Measurements from ENCODE around the gene STAT1.
A peak's percentile ranks its signal among the peaks of the same experiment; 100 is the strongest.
"Not testable (repeated sequence)": the region's sequence is repeated elsewhere in the genome, so short reads cannot be mapped to it uniquely, and the experiment has no call there.

Gene STAT1

DNA sequence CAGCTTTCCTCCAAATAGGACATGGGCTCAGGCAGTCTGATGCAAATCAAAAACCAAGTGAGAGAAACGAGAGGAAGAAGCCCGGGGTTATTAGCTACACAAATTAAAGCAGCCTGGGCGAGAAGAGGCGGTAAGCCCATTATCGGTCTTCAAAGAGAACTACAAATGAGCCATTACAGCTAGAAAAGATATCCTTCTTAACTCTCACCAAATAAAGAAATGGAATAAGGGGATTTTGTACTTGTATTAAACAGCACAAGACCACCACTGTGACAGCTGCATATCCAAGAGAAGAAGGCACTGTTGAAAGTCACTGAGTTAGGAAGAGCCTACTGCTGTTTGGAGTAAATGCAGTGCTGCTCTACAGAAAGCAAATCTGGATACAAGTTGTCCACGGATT lies 32.6 kb downstream of the STAT1 start:
- DNase-seq (ENCODE audit: low read depth), result no peak

DNA sequence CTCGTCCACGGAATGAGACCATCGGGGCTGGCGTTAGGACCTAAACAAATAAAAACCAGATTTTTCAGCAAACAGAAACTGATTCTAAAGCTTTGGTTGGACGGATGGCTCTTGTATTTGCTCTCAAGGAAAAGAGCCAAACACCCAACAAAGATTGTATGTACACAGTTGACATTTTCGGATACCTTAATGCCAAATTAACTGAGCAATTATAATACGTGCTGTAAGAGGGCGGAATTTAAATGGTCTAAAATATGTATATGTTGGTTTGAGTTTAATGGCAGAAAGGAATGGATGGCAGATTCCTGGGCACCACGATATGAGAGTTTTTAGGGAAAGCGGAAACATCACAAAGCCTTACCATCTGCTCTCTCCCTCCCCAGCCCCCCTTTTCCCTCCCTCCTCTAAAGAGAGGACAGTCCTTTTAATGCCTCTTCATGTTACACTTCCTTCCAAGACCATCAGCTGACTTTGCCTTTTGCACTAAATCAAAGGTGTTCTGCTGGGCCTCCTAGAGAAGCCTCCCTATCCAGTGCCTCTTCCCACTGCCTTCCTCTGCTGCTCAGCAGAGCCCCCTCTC lies 33.3 kb downstream of the STAT1 start:
- no peak for DNase-seq (ENCODE audit: low read depth)

- DNase-seq (ENCODE audit: low read depth), result peak; percentile 53
These were observed 33.9 kb downstream of the STAT1 start for GRCh38 chr2:190979906-190980629.

DNA sequence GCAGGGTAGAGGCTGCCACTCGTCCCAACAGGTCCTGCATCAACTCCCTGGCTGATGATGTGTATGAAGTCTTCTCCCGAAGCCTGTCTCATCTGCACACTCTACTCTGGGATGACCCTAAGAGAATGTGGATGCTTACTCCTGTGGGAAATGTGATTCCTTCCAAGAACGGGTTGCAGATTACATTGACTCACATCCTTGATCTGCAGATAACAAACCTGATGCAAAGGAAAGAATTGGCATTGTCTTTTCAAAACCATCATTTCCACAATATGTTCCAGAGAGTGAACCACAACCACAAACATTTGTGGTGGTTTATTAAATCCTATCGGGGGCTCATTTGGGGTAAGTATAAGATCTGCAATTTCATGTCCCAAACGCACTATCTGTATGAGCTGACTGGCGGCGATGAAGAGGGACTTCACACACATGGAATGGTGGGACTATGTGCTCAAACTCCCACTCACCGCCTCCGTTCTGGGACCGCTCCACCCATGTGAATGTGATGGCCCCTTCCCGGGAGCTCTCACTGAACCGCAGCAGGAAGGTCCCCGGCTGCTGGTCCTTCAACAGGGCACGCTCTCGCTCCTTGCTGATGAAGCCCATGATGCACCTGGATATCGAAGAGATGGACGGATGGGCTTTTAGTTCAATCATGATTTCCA lies 35.5 kb downstream of the STAT1 start:
- peak; percentile 89 for DNase-seq (ENCODE audit: low read depth)

DNA sequence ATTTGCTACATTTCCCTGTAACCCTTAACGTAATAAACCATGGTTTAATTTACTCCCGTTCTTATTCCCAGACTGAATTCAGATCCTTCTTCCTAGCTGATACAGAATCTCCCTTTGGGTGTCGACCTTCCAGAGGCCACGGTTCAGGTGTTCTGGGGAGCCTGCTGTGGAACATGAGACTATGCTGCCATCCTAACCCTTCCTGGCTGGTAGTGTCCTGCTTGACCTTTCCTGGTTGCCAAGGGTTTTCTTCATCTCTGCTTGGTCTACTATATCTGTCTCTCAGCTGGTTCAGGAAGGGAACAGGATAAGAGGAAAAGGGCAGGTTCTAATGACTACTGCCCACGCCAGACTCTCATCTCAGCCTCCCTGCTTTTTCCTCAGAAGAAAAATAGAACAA lies 36.5 kb downstream of the STAT1 start:
- DNase-seq (ENCODE audit: low read depth), result no peak

DNA sequence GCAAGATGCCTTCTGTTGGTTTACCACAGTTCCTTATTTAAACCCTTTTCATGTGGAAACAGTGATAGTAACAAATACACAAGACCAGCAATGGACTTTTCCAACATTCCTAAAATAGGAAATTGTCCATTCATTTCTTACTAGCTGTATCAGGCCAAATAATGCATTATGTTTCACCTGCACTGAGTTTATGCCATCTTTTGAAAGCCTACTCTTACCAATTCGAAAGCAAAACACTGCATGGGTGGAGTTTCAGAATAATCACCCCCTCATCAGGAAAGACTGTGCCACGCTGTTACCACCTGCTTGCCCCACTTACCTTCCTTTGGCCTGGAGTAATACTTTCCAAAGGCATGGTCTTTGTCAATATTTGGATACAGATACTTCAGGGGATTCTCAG lies 37.5 kb downstream of the STAT1 start:
- DNase-seq (ENCODE audit: low read depth), result no peak

DNA sequence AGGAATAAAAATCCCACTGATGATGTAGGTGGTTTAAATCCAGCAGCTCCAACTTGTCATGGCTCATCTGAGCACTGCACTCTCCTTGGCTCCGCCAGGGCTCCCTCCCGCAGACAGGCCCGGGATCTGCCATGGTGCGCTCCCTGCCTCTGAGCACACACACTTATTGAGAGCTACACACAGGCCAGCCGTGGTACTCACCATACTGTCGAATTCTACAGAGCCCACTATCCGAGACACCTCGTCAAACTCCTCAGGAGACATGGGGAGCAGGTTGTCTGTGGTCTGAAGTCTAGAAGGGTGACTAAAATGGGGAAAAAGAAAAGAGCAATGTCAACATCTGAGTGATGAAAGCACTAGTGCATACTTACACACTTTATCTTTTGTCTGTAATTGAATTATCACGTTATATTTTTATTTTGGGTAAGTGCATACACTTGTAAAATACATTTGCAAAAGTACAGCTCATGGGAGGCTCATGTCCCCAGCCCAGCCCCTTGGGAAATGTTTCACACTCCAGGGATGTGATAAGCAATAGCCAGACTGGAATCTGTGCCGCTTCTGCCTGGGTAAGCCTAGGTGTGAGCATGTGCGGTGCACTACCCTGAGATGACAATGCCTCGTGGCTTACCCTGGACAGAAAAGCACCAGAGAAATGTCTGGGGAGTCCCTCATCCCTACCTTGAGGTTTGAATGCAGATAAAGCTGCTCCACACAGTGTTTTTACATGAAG lies 39.2 kb downstream of the STAT1 start:
- no peak for DNase-seq (ENCODE audit: low read depth)

- no peak for DNase-seq (ENCODE audit: low read depth)
These were observed 40.0 kb downstream of the STAT1 start for GRCh38 chr2:190973726-190974628.

- no peak for DNase-seq (ENCODE audit: low read depth)
These were observed 40.7 kb downstream of the STAT1 start for GRCh38 chr2:190973262-190973661.

- no peak for DNase-seq (ENCODE audit: low read depth)
These were observed 41.1 kb downstream of the STAT1 start for GRCh38 chr2:190972846-190973245.

DNA sequence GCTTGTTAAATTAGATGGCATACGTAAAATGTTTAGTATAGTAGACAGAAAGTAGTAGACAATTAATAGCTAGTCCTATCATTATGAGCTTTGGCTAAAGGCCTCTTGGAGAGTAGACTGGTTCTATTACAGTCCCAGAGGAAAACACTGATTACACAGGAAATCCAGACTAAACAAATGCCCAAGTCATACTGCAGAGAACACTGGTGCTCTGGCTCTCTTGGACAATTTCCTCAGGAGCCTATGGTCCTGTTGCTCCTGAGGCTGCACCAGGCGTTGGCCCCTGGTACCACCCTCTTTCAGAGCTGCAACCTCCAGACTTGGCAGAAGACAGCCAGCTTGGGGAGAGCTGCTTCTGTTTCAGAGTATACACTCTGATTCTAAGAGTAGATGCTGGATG lies 41.8 kb downstream of the STAT1 start:
- no peak for DNase-seq (ENCODE audit: low read depth)

- DNase-seq (ENCODE audit: low read depth), result no peak
These were observed 43.0 kb downstream of the STAT1 start for GRCh38 chr2:190970873-190971506.

GRCh38 chr2:190970160-190970559 lies 43.8 kb downstream of the STAT1 start:
- DNase-seq (ENCODE audit: low read depth), result no peak

DNA sequence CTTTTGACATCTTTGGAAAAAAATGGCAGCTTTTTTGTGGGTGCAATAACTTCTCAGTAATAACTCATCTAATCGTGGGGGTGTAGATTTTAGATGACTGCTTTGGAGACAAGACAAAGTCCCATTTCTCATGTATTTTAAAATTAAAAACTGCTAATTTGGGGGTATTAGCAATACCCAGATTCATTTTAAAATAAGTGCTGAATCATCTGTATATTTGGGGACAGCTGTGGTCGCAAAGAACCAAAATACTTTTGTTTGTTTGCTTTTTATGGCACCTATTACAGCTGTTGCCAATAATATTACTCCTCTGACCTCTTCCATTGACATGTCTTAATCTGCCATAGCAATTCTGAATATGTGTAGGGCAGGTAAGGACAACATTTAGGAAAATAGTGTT lies 45.4 kb downstream of the STAT1 start:
- no peak for DNase-seq (ENCODE audit: low read depth)

DNA sequence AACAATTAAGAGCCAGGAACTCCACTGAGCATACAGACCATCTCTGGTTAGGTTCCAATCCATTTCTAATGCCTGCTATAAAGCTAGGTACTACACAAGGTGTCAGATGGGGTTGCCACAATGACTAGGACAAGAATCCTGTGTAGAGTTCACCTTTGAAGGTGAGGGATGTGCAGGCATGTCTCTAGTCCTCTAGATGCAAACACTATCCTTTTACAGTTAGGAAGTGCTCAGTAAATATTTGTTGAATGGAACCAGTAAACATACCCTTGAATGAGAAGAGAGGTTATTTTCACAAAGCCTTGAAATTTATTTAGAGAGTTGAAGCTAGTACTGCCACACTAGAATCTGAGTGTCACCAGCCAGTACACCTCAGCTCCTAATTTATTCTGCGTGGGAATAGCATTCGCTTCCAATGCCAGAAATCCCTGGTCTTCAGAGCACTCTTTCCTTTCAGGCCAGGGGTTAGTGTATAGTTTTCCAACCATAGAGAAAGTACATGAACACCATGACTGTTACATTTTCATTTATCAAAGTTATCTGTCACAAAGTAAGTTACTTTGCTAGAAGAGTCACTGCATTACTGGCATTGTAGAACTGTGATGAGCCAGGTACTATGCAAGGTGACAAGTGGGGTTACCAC lies 48.3 kb downstream of the STAT1 start:
- no peak for DNase-seq (ENCODE audit: low read depth)

DNA sequence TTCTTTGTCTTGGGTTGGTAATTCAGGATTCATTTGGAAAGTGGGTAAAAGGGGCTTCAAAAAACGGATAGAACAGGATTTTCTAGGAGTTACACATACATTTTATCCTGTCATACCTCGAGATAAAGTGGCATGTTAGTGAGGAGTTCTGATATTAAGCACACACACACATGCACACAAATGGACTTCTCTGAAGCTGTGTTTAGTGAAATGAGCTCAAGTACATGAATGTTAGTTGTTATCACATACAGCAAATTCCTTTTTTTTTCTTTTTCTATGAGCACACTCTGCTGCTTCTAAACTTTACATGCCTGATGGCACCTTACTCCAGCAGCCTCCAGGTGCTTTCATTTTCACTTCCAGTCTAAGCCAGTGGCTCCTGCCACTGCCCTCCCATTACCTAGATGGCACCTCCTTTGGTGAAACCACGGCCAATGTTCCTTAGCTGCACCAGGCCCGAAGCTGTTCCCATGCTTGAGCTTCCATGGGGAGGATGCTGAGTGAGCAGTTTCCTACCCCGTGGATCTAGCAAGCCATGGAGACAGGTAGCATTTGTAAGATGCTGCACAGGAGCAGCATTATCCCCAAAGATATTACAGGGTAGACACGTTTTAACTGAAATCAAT lies 49.7 kb downstream of the STAT1 start:
- DNase-seq (ENCODE audit: low read depth), result no peak

- no peak for DNase-seq (ENCODE audit: low read depth)
These were observed 50.9 kb downstream of the STAT1 start for GRCh38 chr2:190963088-190963487.

- DNase-seq (ENCODE audit: low read depth), result no peak
These were observed 52.0 kb downstream of the STAT1 start for GRCh38 chr2:190961918-190962487.

GRCh38 chr2:190961117-190961516 lies 52.9 kb downstream of the STAT1 start:
- DNase-seq (ENCODE audit: low read depth), result not testable (repeated sequence)

Measured in ELR (cell line).